Measurements from ENCODE around the gene PEA15. TPM values are rescaled to one million over a fixed set of nuclear protein-coding genes. Genes with fewer than 3 reads are reported as not detected.
A peak's percentile ranks its signal among the peaks of the same experiment; 100 is the strongest.

The PEA15 gene
- total RNA-seq, 1 experiment from 2014 or later, result 355 TPM

DNA sequence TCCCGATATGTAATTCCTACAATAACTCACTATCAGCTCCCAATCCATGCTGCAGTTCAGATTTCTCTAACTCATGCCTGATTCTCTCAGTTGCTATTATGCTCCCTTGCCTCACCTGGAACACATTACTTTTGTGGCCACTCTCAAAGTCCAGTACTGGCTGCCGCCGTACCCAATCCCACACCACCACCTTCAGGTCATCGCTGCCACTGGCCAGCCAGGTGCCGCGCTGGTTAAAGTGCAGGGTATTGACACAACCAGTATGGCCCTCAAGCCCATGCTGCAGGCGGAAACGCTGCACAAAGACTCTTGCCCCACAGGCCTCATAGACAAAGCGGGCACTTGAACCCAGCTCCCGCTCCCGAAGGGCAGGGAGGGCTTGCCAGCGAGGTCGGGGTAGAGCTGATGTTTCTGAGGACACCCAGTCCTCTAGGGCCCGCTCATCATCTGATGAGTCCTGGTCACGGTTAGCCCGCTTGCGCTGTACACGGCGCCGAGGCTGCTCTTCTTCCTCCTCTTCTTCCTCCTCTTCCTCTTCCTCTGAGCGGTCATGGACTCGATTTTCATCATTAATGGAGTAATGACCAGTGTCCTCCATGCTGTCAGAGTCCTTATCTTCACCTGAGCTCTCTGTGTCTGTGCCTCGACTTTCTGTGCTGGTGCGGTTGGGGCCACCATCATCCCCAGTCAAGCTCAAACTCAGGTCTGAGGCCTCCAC lies 34.6 kb downstream of the PEA15 start:
- Histone ChIP-seq H3K9me3 (no peaks in the 10 kb centered on the region), H3K27me3 (no peaks in the 10 kb centered on the region), H3K36me3 (peaks cover 75% of the 10 kb centered on the region), H3K4me3 (no peak overlapping the region)
- no peak for DNase-seq

DNA sequence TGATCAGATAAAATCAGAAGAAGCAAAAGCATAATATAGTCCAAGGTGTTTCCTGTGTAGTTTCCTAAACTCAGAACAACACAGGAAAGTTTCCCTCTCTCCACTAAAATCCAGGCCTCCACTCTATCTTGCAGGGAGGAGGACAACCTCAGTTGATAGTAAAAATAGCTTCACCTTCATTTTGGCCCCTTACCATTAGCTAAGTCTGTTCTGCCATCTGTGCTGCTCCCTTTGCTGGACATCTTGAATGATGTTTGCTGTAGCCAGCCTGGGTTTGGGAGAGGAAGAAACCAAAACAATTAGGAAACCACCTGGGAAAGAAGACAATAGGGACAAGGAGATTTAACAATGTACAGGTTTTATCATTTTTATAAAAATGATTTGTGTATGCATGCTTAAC lies 38.6 kb downstream of the PEA15 start:
- Histone ChIP-seq H3K9me3 (no peaks in the 10 kb centered on the region), H3K27me3 (no peaks in the 10 kb centered on the region), H3K36me3 (peaks cover 44% of the 10 kb centered on the region), H3K4me3 (no peak overlapping the region)
- no peak for DNase-seq

DNA sequence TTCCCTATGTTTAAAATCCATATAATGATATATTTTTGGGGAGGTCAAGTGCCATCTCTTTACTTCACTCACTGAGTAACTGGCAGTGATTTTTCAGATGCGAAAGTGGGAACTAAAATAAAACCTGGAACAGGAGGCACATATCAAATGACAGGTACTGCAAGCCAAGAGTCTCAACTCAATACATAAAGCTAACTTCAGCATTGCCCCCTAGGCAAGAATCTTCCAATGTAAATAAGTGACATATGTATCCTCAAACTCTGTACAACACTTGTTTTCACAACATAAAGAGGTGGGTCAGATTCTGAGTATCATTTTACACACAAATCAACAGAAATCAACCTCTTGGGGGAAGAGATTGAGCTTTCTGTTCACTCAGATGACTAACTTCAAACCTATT lies 39.0 kb downstream of the PEA15 start:
- DNase-seq, result no peak
- Histone ChIP-seq H3K4me3 (no peak overlapping the region), H3K9me3 (no peaks in the 10 kb centered on the region), H3K27me3 (no peaks in the 10 kb centered on the region), H3K36me3 (peaks cover 40% of the 10 kb centered on the region)

DNA sequence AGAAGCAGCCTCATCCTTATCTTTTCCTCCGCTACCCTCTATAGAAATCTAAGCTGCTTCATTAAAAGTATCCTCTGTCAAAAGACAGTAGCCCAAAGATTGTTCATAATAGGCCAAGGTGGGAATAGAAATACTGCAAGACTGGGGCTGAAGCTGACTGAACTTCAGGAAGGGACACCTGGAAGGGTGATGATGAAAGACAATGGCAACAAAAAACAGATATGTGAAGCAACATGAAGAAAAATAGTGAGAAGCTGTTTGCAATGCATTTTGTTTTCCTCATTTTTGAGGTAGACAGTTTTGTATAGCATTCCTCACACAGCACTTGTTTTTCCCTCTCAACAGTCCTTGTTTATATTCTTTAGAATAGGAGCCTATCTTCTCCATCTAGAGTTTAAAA lies 40.2 kb downstream of the PEA15 start:
- H3K27me3 ChIP-seq, result no peaks in the 10 kb centered on the region
- peaks cover 31% of the 10 kb centered on the region for H3K36me3 ChIP-seq
- no peaks in the 10 kb centered on the region for H3K9me3 ChIP-seq
- DNase-seq, result no peak
- H3K4me3 ChIP-seq, result no peak overlapping the region

DNA sequence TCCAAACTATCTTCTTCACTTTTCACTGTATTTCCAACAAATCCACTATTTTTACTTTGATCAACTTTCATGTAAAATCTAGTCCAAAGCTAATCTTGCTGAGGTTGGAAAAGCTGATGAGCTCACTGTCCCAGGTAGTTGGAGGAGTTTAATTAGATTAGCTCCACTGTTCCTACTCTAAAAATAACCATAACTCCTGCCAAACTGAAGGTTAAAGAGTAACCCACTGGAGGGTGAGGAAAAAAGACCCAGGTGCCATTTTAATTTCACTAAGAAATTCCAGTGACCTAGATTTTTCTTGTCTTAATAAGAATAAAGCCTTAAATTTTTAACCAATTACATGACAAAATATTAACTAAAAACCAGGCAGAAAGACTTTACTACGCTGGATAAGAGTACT lies 41.9 kb downstream of the PEA15 start:
- no peak for DNase-seq
- H3K27me3 ChIP-seq, result no peaks in the 10 kb centered on the region
- peaks cover 18% of the 10 kb centered on the region for H3K36me3 ChIP-seq
- no peaks in the 10 kb centered on the region for H3K9me3 ChIP-seq
- H3K4me3 ChIP-seq, result no peak overlapping the region

DNA sequence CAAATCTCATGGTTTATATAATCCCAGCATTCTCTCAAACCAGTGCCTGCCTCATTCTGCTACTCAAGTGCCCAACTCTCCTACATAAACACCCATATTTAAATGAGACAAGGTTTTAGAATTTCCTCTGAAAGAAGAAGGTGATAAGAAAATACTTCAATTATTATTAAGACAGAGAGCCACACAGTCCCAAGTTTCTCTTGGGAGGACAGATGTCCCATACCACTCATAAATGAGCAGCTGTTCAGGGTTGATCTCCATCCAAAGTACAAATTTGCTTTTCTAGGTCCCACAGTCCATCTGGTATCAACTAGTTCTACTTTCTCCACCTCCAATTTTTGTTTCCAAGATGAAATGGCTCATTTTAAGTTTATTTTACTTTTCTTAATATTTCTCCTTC lies 45.8 kb downstream of the PEA15 start:
- Histone ChIP-seq H3K9me3 (no peaks in the 10 kb centered on the region), H3K4me3 (no peak overlapping the region), H3K36me3 (peaks cover 16% of the 10 kb centered on the region), H3K27me3 (no peaks in the 10 kb centered on the region)
- no peak for DNase-seq

DNA sequence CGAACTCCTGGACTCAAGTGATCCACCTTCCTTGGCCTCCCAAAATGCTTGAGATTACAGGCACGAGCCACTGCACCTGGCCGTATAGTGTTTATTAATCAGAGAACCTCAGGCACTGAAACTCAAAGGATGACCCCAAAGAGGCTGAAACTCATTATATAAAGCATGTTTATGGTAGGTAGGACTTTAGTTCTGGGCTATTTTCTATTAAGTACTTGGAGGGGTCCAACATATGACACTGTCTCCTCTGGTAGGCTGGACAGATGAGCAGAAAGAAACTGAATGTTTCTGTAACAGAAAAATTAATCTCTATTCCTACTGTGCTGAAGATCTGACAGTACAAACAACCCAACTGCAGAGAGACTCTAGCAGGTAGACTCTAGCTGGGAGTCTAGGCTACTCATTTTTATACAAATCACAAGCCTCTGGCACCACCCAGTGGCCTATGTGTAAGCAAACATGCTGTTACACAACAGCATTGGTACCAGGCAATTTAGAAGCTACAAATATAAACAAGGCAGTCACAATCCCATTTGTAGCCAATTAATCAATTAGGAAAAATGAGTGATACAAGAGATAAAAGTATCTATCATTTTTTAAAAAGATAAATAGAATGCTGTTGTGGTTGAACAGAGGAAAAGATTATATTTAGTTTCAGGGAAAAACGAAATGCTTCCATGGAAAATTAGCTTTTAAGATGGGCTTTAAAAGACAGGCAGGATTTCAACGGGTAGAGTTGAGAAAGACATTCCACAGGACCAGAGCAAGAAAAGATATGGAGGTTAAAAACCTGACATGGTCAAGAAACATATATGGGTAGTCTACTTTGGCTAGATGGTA lies 46.7 kb downstream of the PEA15 start:
- Histone ChIP-seq H3K4me3 (no peak overlapping the region), H3K9me3 (no peaks in the 10 kb centered on the region), H3K36me3 (peaks cover 16% of the 10 kb centered on the region), H3K27me3 (no peaks in the 10 kb centered on the region)
- peak; percentile 46 for DNase-seq

DNA sequence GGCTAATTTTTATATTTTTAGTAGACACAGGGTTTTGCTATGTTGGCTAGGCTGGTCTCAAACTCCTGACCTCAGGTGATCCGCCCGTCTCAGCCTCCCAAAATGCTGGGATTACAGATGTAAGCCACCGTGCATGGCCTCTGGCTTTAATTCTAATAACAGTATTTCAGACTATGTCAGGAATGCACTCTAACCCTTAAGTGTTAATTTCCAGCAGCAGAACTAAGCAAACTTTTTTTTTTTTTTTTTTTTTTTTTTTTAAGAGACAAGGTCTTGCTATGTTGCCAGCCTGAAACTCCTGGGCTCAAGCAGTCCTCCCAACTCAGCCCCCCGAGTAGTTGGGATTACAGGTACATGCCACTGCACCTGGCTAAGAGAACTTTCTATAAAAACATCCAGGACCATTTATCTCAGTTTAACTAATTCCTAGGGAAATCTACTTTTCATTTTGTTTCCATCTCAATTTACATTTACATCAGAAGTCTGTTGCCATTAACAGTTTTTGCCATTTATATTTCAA lies 50.7 kb downstream of the PEA15 start:
- DNase-seq, result no peak
- Histone ChIP-seq H3K4me3 (no peak overlapping the region), H3K9me3 (no peaks in the 10 kb centered on the region), H3K27me3 (no peaks in the 10 kb centered on the region), H3K36me3 (peaks cover 32% of the 10 kb centered on the region)

DNA sequence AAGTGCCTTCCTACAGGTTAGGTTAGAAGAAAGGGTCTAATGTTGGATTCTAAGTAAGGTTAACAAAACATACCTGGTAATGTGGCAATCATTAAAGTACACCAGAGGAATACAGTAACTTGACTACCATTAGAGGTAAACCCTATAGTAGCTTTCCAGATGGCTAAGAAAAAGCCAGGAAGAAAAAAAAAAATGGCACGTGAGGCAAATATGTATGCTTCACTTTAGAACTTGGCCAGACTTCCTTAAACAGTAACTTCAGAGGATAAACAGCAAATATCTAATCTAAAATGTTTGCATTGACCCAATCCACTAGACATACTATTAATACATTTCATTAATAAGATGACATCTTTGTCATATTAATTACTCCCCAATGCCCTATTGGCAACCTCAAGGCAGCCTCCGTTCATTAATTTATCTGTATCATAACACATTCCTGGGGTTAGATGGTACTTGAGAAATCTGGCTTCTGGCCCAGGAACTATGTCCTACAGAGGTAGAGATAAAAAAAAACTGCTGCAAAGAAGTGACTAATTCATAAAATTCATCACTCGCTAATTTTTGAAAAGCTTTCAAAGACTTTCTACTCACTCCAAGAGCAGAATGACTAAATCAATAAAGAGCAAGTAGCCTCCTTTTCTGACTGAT lies 51.3 kb downstream of the PEA15 start:
- no peak overlapping the region for H3K4me3 ChIP-seq
- no peaks in the 10 kb centered on the region for H3K27me3 ChIP-seq
- peak; percentile 44 for DNase-seq
- no peaks in the 10 kb centered on the region for H3K9me3 ChIP-seq
- H3K36me3 ChIP-seq, result peaks cover 32% of the 10 kb centered on the region

DNA sequence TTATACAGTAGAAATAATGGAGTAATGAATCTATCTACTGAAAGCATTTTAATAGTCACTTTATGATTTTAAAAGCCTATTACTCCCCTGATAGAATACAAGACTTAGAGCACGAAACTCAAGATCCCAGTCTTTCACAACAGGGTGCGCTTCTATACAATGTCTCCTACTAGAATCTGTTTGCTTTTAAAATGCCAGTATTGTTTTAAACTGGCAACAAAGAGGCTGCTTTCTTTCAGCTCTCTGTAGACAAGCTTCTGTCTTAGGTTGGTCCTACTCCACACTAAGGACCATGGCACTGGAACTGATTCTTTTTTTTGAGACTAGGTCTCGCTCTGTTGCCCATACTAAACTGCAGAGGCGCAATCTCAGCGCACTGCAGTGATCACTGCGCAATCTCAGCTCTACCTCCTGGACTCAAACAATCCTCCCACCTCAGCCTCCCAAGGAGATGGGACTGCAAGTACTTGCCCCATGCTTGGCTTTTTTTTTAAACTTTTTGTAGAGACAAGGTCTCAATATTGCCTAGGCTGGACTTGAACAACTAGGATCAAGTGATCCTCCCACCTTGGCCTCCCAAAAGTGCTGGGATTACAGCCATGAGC lies 52.3 kb downstream of the PEA15 start:
- no peak for DNase-seq
- Histone ChIP-seq H3K36me3 (peaks cover 32% of the 10 kb centered on the region), H3K9me3 (no peaks in the 10 kb centered on the region), H3K4me3 (no peak overlapping the region), H3K27me3 (no peaks in the 10 kb centered on the region)

DNA sequence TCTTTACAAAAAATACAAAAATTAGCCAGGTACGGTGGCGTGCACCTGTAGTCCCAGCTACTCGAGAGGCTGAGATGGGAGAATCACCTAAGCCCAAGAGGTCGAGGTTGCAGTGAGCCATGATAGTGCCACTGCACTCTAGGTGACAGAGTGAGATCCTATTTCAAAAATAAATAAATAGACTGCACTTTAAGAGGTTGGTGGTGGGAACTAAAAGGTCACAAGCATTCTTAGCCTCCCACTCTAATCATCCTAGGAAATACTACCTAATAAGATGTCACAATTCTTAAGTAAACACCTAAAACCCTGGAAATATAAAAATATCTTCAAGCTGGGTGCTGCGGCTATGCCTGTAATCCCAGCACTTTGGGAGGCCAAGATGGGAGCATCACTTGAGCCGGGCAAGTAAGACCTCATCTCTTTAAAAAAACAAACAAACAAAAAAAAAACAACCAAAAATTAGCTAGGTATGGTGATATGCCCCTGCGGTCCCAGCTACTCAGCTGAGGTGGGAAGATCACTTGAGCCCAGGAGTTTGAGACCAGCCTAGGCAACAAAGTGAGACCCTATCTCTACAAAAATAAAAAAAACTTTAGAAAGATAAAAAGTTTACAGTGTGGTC lies 53.1 kb downstream of the PEA15 start:
- H3K36me3 ChIP-seq, result peaks cover 32% of the 10 kb centered on the region
- H3K4me3 ChIP-seq, result no peak overlapping the region
- no peaks in the 10 kb centered on the region for H3K9me3 ChIP-seq
- no peak for DNase-seq
- H3K27me3 ChIP-seq, result no peaks in the 10 kb centered on the region

DNA sequence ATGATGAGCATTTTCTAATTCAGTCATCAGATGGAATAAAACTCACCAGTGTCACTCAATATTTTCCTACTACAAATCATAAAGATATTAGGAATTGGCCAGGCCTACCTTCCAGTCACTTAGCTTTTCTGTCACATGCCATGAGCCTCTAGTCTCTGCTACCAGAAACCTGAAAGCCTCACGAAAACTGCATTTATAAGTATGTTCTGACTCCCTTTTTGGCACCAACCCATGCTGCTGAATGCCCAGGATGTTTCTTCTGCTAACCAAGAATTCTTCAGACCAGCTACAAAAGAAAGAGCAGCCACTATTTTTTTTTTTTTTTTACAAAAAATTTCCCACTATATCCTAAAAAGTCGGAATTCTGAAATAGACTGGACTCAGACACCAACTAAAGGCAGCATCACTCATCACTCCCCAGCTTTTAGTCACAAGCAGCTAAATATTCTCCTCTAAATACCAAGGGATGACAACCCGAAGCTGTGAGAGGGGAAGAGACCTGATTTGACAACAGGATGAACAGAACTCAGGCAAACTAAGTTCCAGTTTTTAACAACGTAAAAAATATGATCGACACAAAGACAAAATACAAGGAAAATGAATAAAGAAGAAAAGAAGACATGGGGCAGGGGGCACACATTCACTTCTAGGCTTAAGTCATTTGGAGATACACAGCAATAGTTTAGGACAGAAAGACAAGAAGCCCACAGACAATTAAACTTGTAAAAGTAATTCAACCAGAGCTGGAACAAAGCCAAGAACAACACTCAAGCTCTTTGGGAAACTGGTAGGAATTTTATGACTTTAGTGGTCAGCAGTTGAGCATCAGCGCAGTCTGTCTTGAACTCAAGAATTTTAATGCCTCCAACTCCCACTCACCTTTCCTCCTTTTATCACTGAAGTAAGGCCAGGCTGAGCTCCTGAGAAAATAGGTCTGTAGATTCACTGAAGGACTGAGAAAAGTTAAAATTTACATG lies 55.5 kb downstream of the PEA15 start:
- H3K4me3 ChIP-seq, result peak overlapping the region; percentile 82
- DNase-seq, result peak; percentile 19
- H3K27me3 ChIP-seq, result no peaks in the 10 kb centered on the region
- no peaks in the 10 kb centered on the region for H3K9me3 ChIP-seq
- H3K36me3 ChIP-seq, result peaks cover 18% of the 10 kb centered on the region

DNA sequence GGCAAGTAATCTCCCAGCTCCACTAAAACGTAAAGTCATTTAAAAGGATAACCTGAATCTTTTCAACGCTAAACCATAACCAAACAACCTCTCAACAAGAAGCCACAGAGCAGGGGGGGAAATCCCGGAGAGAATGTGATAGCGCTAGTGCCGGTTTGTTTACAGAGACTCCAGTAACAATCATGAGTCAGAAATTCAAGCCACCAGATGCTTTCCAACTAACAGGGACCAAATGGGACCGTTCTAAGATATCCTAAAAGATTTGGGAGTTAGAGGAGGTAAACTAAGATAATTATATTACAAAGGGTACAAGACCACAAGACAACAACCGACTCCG lies 56.3 kb downstream of the PEA15 start:
- Histone ChIP-seq H3K4me3 (peak overlapping the region; percentile 82), H3K27me3 (no peaks in the 10 kb centered on the region), H3K36me3 (peaks cover 18% of the 10 kb centered on the region), H3K9me3 (no peaks in the 10 kb centered on the region)
- DNase-seq, result peak; percentile 59

DNA sequence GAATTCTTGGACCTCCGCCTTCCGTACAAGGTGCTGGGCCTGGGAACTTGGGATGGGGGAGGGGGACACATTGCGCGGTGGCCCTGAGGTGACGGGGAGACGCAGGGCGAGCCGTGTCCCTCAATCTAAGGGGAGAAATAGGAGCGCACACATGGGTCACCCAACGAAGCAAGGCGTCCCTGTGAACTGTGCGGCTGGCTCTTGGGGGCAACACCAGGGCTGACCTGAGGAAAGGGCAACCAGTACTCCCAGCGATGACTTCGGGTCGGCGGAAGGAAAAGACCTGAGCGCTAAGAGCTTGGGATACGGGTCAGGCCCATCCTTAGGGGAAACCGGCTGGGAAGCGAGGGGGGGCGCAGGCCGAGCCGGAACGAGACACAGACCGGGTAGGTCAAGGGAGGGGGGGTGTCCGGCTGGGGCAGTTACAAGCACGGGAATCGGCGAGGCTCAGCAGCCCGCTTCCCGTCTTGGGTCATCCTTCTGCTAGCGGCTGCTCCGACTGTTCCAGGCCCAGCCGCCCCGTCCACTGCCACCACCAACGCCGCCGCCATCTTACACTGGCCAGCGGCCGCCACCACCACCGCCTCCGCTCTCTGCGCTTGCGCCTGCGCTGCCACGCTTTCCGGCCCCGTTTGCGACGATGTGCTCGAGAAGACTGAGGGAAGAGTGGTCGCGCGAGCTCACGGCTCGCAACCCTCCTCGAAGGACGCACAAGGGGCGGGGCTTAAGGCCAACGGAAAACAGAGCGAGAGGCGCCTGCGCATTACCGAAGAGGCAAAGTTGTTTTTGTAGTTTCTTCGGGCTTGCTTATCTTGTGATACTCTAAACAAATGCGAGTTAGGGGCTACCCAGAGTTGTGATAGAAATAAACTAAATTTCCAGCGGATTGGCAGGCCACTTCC lies 57.0 kb downstream of the PEA15 start, which contains the start of gene DCAF8:
TSS of gene DCAF8 (minus strand) at position 657 of the 902 bp plus-strand sequence. CDS start 18,541 bp downstream, outside the sequence.
- peaks cover 17% of the 10 kb centered on the region for H3K36me3 ChIP-seq
- no peaks in the 10 kb centered on the region; the same call in 1 of the 2 replicates for H3K27me3 ChIP-seq
- DNase-seq, result peak; percentile 99
- H3K9me3 ChIP-seq, result no peaks in the 10 kb centered on the region
- peak within 1 kb of the TSS; percentile 82 for H3K4me3 ChIP-seq
